ENCODE data around the gene CRY1.

CRY1 gene

GRCh38 chr12:106987846-106988245, 105.5 kb downstream of the CRY1 start:
- no peaks in the 10 kb centered on the region for H4K20me1 ChIP-seq (ENCODE audit: insufficient read depth, low read length, poor library complexity, severe bottlenecking)
- no peaks in the 10 kb centered on the region for H3K9me2 ChIP-seq (replicated peaks; ENCODE audit: low read depth, low read length)
- H3K36me3 ChIP-seq (ENCODE audit: insufficient read depth, low read length), result no peaks in the 10 kb centered on the region
- H3K79me2 ChIP-seq (ENCODE audit: insufficient read depth, low read length), result no peaks in the 10 kb centered on the region
- peak overlapping the region; percentile 87; the same call in 1 of the 2 replicates for H2AFZ ChIP-seq (ENCODE audit: low read length)
- no peak overlapping the region for H3K9ac ChIP-seq (ENCODE audit: low read depth, low read length, poor library complexity, severe bottlenecking)
- no peaks in the 10 kb centered on the region for H3K27me3 ChIP-seq (ENCODE audit: insufficient read depth, low read length, poor library complexity, severe bottlenecking)
- no peak overlapping the region for H3K4me3 ChIP-seq (ENCODE audit: low read length, poor library complexity, severe bottlenecking)
- peaks cover 21% of the 10 kb centered on the region for H3K4me1 ChIP-seq (ENCODE audit: insufficient read depth, low read length, poor library complexity, severe bottlenecking)
- H3F3A ChIP-seq (ENCODE audit: low read depth), result no peaks in the 10 kb centered on the region
- TF ChIP-seq CTCF (conservative IDR thresholded peaks at IDR 0.05; ENCODE audit: low read length) (no peak), EZH2phosphoT487 (IDR thresholded peaks at IDR 0.05; ENCODE audit: borderline replicate concordance) (no peak)
- no peaks in the 10 kb centered on the region for H3K9me3 ChIP-seq (ENCODE audit: insufficient read depth, low read depth, low read length)
- peak overlapping the region; percentile 78 for H3K4me2 ChIP-seq (ENCODE audit: low read depth, low read length, poor library complexity, severe bottlenecking)

DNA sequence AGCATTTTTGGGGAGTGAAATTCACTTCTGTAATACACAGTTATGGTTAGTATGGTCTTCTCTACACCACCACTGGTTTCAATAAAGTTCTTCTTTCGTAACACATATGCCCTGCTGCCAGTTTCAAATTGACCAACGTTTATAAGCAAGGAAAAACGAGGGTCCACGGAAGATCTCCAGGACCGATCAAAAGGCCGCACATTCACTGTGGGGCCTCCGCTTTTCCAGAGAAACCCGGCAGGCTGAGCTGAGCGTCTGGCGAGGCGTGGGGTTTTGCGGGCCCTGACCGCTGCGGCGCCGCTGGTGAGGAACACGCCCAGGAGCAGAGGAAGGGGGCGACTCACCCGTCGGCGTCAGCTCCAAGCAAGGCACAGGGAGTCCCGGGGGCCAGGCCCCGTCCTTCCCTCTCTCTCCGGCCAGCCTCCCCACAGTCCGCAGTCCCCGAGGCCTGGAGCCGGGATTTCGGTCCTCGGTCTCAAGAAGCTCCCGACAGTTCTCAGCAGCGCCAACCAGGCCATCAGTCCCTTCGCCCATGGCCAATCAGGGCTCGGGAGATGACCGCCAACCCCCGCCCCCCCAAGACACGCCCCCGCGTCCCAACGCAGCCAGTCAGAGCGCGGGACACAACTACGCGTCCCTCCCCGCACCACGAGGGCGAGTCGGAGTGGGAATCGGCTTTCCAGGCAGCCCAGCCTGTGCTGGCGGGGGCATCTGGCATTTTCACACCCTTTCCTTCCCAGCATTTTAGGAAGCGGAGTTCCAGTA, 106.5 kb downstream of the CRY1 start, which contains the start of gene MTERF2:
Gene MTERF2 (minus strand): TSS at position 522 of the 765 bp plus-strand sequence. CDS start 8,432 bp downstream, outside the sequence.
- H3K9me3 ChIP-seq (ENCODE audit: insufficient read depth, low read depth, low read length), result no peaks in the 10 kb centered on the region
- no peaks in the 10 kb centered on the region for H3K36me3 ChIP-seq (ENCODE audit: insufficient read depth, low read length)
- H4K20me1 ChIP-seq (ENCODE audit: insufficient read depth, low read length, poor library complexity, severe bottlenecking), result no peaks in the 10 kb centered on the region
- H3F3A ChIP-seq (ENCODE audit: low read depth), result no peaks in the 10 kb centered on the region
- peaks cover 21% of the 10 kb centered on the region for H3K4me1 ChIP-seq (ENCODE audit: insufficient read depth, low read length, poor library complexity, severe bottlenecking)
- peak within 1 kb of the TSS; percentile 78 for H3K4me2 ChIP-seq (ENCODE audit: low read depth, low read length, poor library complexity, severe bottlenecking)
- no peaks in the 10 kb centered on the region for H3K9me2 ChIP-seq (replicated peaks; ENCODE audit: low read depth, low read length)
- H2AFZ ChIP-seq (ENCODE audit: low read length), result peak within 1 kb of the TSS; percentile 87
- H3K4me3 ChIP-seq (ENCODE audit: low read length, poor library complexity, severe bottlenecking), result peak within 1 kb of the TSS; percentile 81
- TF ChIP-seq CTCF (conservative IDR thresholded peaks at IDR 0.05; ENCODE audit: low read length) (no peak), EZH2phosphoT487 (IDR thresholded peaks at IDR 0.05; ENCODE audit: borderline replicate concordance) (no peak)
- no peaks in the 10 kb centered on the region for H3K79me2 ChIP-seq (ENCODE audit: insufficient read depth, low read length)
- no peaks in the 10 kb centered on the region for H3K27me3 ChIP-seq (ENCODE audit: insufficient read depth, low read length, poor library complexity, severe bottlenecking)
- peak within 1 kb of the TSS; percentile 73 for H3K9ac ChIP-seq (ENCODE audit: low read depth, low read length, poor library complexity, severe bottlenecking)

- Histone ChIP-seq H3K4me2 (ENCODE audit: low read depth, low read length, poor library complexity, severe bottlenecking) (peak overlapping the region; percentile 78), H3K27me3 (ENCODE audit: insufficient read depth, low read length, poor library complexity, severe bottlenecking) (no peaks in the 10 kb centered on the region), H4K20me1 (ENCODE audit: insufficient read depth, low read length, poor library complexity, severe bottlenecking) (no peaks in the 10 kb centered on the region), H3K79me2 (ENCODE audit: insufficient read depth, low read length) (no peaks in the 10 kb centered on the region), H3K4me1 (ENCODE audit: insufficient read depth, low read length, poor library complexity, severe bottlenecking) (peaks cover 21% of the 10 kb centered on the region), H3F3A (ENCODE audit: low read depth) (no peaks in the 10 kb centered on the region), H2AFZ (ENCODE audit: low read length) (peak overlapping the region; percentile 87), H3K4me3 (ENCODE audit: low read length, poor library complexity, severe bottlenecking) (peak overlapping the region; percentile 81), H3K9me2 (replicated peaks; ENCODE audit: low read depth, low read length) (no peaks in the 10 kb centered on the region), H3K9ac (ENCODE audit: low read depth, low read length, poor library complexity, severe bottlenecking) (peak overlapping the region; percentile 73), H3K9me3 (ENCODE audit: insufficient read depth, low read depth, low read length) (no peaks in the 10 kb centered on the region), H3K36me3 (ENCODE audit: insufficient read depth, low read length) (no peaks in the 10 kb centered on the region)
- no peak for TF ChIP-seq EZH2phosphoT487 (IDR thresholded peaks at IDR 0.05; ENCODE audit: borderline replicate concordance)
- TF ChIP-seq CTCF (conservative IDR thresholded peaks at IDR 0.05; ENCODE audit: low read length), result no peak
These were observed 107.2 kb downstream of the CRY1 start for GRCh38 chr12:106986135-106986534.
